GM18858 (cell line): ENCODE results near the gene HIGD1A.
"Not testable (repeated sequence)": the region's sequence is repeated elsewhere in the genome, so short reads cannot be mapped to it uniquely, and the experiment has no call there.

Experiments used
- ATAC-seq: cut with Tn5 transposase; IDR thresholded peaks from one replicate; pipeline ENCODE4 v1.9.1; 2021; ENCODE audit not compliant: unreplicated experiment

Gene HIGD1A

GRCh38 chr3:42829628-42830436, 25.5 kb upstream of the HIGD1A start:
- no peak for ATAC-seq

DNA sequence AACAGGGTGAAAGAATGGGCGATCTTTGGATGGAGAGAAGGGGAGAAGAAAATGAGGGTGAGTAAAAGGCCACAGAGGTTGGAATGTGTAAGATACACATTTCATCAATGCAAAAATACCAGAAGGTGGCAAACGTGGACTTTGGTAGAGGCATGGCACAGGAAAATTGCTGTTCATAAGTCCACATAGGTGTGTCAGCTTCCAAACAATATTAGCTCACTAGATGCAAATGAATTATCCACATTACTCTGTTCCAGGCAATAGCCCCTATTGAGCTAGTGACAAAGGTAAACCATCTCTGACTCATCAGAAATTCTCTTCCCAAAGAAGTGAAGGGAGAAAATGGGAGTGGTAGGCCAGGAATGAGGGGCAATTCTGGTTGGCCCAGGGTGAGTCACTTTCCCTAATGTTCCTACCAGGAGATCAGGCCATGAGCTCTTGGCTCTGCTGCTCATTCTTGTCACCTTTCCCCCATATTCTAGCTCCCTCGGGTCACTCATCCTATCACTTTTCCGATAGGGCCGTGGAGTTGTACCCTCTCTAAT, 24.9 kb upstream of the HIGD1A start:
- no peak for ATAC-seq

GRCh38 chr3:42827654-42828053, 23.4 kb upstream of the HIGD1A start:
- no peak for ATAC-seq

DNA sequence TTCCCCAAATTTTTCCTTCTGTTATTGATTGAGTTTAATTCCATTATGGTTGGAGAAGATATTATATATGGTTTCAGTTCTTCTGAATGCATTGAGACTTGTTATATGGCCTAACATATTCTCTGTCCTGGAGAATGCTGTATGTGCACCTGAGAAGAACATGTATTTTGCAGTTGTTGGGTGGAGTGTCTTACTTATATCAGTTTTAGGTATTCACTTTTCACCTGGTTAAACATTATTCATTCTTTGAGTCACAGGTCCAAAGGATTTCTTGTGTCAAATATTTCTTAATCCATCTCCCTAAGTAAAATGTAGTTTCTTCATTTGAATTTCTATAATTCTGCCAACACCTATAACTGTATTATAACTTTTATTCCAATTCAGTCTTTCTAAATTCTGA, 22.7 kb upstream of the HIGD1A start:
- no peak for ATAC-seq

DNA sequence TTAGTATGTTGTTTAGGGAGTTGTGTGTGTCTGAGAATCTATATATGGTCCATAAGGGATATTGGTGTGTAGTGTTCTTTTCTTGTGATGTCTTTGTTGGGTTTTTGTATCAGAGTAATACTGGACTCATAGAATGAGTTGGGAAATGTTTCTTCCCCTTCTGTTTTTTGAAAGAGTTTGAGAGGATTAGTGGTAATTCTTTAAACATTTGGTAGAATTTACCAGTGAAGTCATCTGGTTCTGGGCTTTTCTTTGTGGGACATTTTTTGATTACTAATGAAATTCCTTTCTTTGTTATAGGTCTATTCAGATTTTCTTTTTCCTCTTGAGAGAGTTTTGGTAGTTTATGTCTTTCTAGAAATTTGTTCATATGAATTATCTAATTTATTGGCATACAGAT, 21.9 kb upstream of the HIGD1A start:
- no peak for ATAC-seq

- no peak for ATAC-seq
These were observed 19.1 kb upstream of the HIGD1A start for GRCh38 chr3:42823351-42823750.

- ATAC-seq: no peak
These were observed 18.5 kb upstream of the HIGD1A start for GRCh38 chr3:42822828-42823227.

- ATAC-seq: no peak
These were observed 16.4 kb upstream of the HIGD1A start for GRCh38 chr3:42820746-42821051.

DNA sequence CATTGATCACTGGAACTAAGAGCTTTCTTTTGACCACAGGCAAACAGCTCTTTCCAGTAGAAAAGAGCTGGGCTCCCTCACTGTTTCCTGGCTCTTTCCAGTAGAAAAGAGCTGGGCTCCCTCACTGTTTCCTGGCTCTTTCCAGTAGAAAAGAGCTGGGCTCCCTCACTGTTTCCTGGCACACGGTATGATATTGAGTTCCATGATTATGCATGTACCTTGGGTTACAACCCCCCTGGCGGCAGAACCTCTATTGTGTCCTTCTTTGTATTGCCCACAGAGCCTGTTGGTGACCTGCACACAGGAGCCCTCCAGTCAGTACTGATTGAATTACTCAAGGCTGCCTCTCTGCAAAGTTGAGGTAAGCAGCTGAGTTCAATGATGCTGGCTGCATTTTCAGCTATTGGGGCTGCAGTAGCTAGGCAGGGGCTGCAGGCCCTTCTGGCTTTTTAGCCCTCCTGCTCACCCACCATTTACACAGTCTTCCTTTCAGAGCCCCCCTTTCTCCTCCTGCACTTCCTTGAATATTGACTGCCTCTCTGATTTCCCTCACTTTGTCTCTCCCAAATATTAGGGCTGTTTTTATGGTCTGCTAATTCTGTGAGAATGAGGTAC, 15.2 kb upstream of the HIGD1A start:
- ATAC-seq: no peak

- no peak for ATAC-seq
These were observed 11.5 kb upstream of the HIGD1A start for GRCh38 chr3:42815826-42816225.

- ATAC-seq: no peak
These were observed 10.7 kb upstream of the HIGD1A start for GRCh38 chr3:42814914-42815507.

DNA sequence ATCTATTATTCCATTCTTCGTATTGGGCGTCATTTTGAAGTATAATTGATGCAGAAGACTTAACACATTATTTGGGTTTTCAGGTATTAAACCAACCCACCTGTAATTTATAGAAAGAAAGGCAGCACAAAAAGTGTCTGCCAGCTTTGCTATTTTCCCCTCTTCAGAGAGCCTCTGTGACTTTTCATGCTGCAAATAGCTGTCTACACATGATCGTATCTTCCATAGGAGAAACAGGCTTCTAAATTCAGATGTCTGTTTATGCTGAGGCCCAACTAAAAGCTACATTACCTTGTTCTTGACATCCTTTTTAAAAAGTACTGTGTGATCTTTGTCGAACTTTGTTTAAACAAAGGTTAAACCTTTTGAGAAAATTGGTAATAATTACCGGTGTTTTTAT, 10.0 kb upstream of the HIGD1A start:
- no peak for ATAC-seq

DNA sequence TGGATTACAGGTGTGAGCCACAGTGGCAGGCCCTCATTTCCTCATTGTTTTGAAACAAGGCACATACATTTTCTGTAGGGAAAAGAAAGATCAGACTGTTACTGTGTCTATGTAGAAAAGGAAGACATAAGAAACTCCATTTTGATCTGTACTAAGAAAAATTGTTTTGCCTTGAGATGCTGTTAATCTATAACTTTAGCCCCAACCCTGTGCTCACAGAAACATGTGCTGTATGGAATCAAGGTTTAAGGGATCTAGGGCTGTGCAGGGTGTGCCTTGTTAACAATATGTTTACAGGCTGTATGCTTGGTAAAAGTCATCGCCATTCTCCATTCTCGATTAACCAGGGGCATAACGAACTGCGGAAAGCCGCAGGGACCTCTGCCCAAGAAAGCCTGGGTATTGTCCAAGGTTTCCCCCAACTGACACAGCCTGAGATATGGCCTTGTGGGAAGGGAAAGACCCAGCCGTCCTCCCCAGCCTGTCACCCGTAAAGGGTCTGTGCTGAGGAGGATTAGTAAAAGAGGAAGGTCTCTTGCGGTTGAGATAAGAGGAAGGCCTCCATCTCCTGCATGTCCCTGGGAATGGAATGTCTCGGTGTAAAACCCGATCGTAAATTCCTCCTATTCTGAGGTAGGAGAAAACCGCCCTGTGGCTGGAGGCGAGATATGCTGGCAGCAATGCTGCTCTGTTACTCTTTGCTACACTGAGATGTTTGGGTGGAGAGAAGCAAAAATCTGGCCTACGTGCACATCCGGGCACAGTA, 7.0 kb upstream of the HIGD1A start:
- ATAC-seq: not testable (repeated sequence)

GRCh38 chr3:42810706-42811105, 6.4 kb upstream of the HIGD1A start:
- ATAC-seq: not testable (repeated sequence)

- ATAC-seq: no peak
These were observed 4.9 kb upstream of the HIGD1A start, which contains the start of gene ACKR2 for GRCh38 chr3:42809202-42809601. ACKR2 (plus strand) TSS chr3:42809445; CDS start chr3:42864503, 55,058 bp downstream.

- no peak for ATAC-seq
These were observed 3.6 kb upstream of the HIGD1A start for GRCh38 chr3:42807929-42808328.

- no peak for ATAC-seq
These were observed 991 bp upstream of the HIGD1A start for GRCh38 chr3:42805141-42805821.

GRCh38 chr3:42804831-42805132, 492 bp upstream of the HIGD1A start:
- no peak for ATAC-seq

GRCh38 chr3:42803414-42804105, 730 bp downstream of the HIGD1A start:
- ATAC-seq: no peak

GRCh38 chr3:42802876-42803413, 1.3 kb downstream of the HIGD1A start:
- no peak for ATAC-seq
